Measurements from ENCODE around the gene TSPOAP1. TPM values are rescaled to one million over a fixed set of nuclear protein-coding genes. Genes with fewer than 3 reads are reported as not detected.

TSPOAP1 gene
- total RNA-seq, 1 experiment from 2014 or later: 6.0 TPM

GRCh38 chr17:58331815-58332777, 3.5 kb upstream of the TSPOAP1 start:
- H3K4me3 Mint-ChIP-seq (ENCODE audit: unreplicated experiment): no peak overlapping the region
- BruUV-seq (replicated peaks): no TSS peak
- ChIA-PET POLR2A (interaction anchor here (0.5 to 0.8 kb wide), 2 partner anchors 24 to 85 kb away, joined by 3 to 7 read pairs; partner anchors contain the start of gene RNF43), CTCF (no interaction called here)
- peaks cover 35% of the 10 kb centered on the region for H3K36me3 Mint-ChIP-seq (ENCODE audit: insufficient read depth, unreplicated experiment)
- Histone ChIP-seq H3K4me1 (peaks cover 12% of the 10 kb centered on the region), H3K9me3 (no peaks in the 10 kb centered on the region), H3K27me3 (replicated peaks; ENCODE audit: control insufficient read depth, insufficient read depth, low read length) (no peaks in the 10 kb centered on the region), H3K4me3 (ENCODE audit: low read depth, low read length) (no peak overlapping the region), H3K36me3 (ENCODE audit: control insufficient read depth, insufficient read depth, low read length) (no peaks in the 10 kb centered on the region)
- peak overlapping the region; percentile 70 for H3K27ac Mint-ChIP-seq (ENCODE audit: unreplicated experiment)
- H3K27me3 Mint-ChIP-seq (ENCODE audit: insufficient read depth, unreplicated experiment): no peaks in the 10 kb centered on the region
- peaks cover 5% of the 10 kb centered on the region for H3K4me1 Mint-ChIP-seq (ENCODE audit: low read depth, unreplicated experiment)
- intact Hi-C loops (cut with micrococcal nuclease; ENCODE audit: unreplicated experiment): no loop called here
- TF ChIP-seq CTCF (IDR thresholded peaks at IDR 0.05; ENCODE audit: insufficient read depth in 1 of 2, low read depth in 1 of 2, low read length in 1 of 2, severe bottlenecking in 1 of 2, unreplicated experiment in 1 of 2): no peak
- H3K9me3 Mint-ChIP-seq (ENCODE audit: unreplicated experiment): no peaks in the 10 kb centered on the region
- DNase-seq: no peak

- CTCF ChIA-PET: interaction anchor here (0.9 kb wide), 1 partner anchor 87 kb away, joined by 3 read pairs; no protein-coding TSS in a partner anchor
- POLR2A ChIA-PET: no interaction called here
- no TSS peak for BruUV-seq (replicated peaks)
- Mint-ChIP-seq H3K4me1 (ENCODE audit: low read depth, unreplicated experiment) (peaks cover 8% of the 10 kb centered on the region), H3K27me3 (ENCODE audit: insufficient read depth, unreplicated experiment) (no peaks in the 10 kb centered on the region), H3K27ac (ENCODE audit: unreplicated experiment) (peak overlapping the region; percentile 70), H3K36me3 (ENCODE audit: insufficient read depth, unreplicated experiment) (peaks cover 33% of the 10 kb centered on the region), H3K9me3 (ENCODE audit: unreplicated experiment) (no peaks in the 10 kb centered on the region), H3K4me3 (ENCODE audit: unreplicated experiment) (no peak overlapping the region)
- H3K36me3 ChIP-seq (ENCODE audit: control insufficient read depth, insufficient read depth, low read length): no peaks in the 10 kb centered on the region
- DNase-seq: no peak
- intact Hi-C loops (cut with micrococcal nuclease; ENCODE audit: unreplicated experiment): no loop called here
- H3K4me1 ChIP-seq: peaks cover 4% of the 10 kb centered on the region; the same call in 1 of the 2 replicates
- H3K9me3 ChIP-seq: no peaks in the 10 kb centered on the region
- no peaks in the 10 kb centered on the region for H3K27me3 ChIP-seq (replicated peaks; ENCODE audit: control insufficient read depth, insufficient read depth, low read length)
- H3K4me3 ChIP-seq (ENCODE audit: low read depth, low read length): no peak overlapping the region
- no peak for TF ChIP-seq CTCF (IDR thresholded peaks at IDR 0.05; ENCODE audit: insufficient read depth in 1 of 2, low read depth in 1 of 2, low read length in 1 of 2, severe bottlenecking in 1 of 2, unreplicated experiment in 1 of 2)
Observed at GRCh38 chr17:58330997-58331814, 2.6 kb upstream of the TSPOAP1 start.

- no peaks in the 10 kb centered on the region for H3K27me3 ChIP-seq (replicated peaks; ENCODE audit: control insufficient read depth, insufficient read depth, low read length)
- Mint-ChIP-seq H3K27me3 (ENCODE audit: insufficient read depth, unreplicated experiment) (no peaks in the 10 kb centered on the region), H3K9me3 (ENCODE audit: unreplicated experiment) (no peaks in the 10 kb centered on the region), H3K27ac (ENCODE audit: unreplicated experiment) (peak overlapping the region; percentile 70), H3K36me3 (ENCODE audit: insufficient read depth, unreplicated experiment) (peaks cover 33% of the 10 kb centered on the region), H3K4me1 (ENCODE audit: low read depth, unreplicated experiment) (peaks cover 14% of the 10 kb centered on the region), H3K4me3 (ENCODE audit: unreplicated experiment) (no peak overlapping the region)
- no peaks in the 10 kb centered on the region for H3K9me3 ChIP-seq
- no peak overlapping the region for H3K4me3 ChIP-seq (ENCODE audit: low read depth, low read length)
- H3K36me3 ChIP-seq (ENCODE audit: control insufficient read depth, insufficient read depth, low read length): no peaks in the 10 kb centered on the region
- intact Hi-C loops (cut with micrococcal nuclease; ENCODE audit: unreplicated experiment): no loop called here
- BruUV-seq (replicated peaks): no TSS peak
- no peak for TF ChIP-seq CTCF (IDR thresholded peaks at IDR 0.05; ENCODE audit: insufficient read depth in 1 of 2, low read depth in 1 of 2, low read length in 1 of 2, severe bottlenecking in 1 of 2, unreplicated experiment in 1 of 2)
- ChIA-PET CTCF (interaction anchor here (0.9 kb wide), 1 partner anchor 87 kb away, joined by 3 read pairs; no protein-coding TSS in a partner anchor), POLR2A (no interaction called here)
- H3K4me1 ChIP-seq: no peaks in the 10 kb centered on the region; the same call in 1 of the 2 replicates
- DNase-seq: no peak
Observed at GRCh38 chr17:58330538-58330996, 2.0 kb upstream of the TSPOAP1 start.
